HG03066 (cell line): Measurements from ENCODE around the gene TNS3.
A peak's percentile ranks its signal among the peaks of the same experiment; 100 is the strongest.

Experiments used
- ATAC-seq: cut with Tn5 transposase; IDR thresholded peaks from one replicate; pipeline ENCODE4 v1.9.1; 2021; ENCODE audit warnings: low read depth; ENCODE audit not compliant: unreplicated experiment

The TNS3 gene

DNA sequence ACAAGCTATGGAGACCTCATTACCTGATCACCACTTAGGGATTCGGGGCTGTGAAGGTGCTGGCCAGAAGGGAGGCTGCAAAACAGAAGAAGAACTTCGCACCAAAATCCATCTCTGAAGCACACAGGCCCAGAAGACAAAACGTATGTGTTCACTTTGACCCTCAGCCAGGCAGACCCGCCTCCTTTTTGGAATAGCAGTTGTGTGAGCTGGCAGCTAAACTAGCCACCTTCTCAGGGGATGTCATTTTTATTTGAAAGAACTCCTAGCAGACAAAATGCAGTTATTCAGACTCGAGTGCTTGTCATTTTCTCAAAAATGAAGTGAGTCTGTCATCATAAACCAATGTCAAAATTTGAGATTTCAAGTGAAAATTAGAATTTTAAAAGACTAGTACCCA, 71.7 kb downstream of the TNS3 start:
- no peak for ATAC-seq

DNA sequence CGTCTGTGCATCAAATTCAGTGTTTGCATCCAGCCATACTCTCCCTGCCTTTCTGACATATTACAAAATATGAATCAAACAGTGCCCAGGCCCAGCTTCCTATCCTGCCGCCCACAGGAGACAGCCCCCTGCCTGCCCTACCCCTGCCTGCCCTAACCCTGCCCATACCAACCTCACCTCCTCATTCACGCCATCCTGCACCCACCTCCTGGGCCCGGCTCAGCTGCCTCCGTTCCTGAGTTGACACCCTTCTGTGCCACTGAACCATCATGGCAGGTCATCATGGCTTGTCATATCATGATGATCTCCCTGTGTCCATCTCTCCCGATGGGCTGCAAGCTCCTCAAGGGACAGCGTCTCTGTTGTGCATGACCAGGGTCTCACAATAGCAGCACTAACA, 72.3 kb downstream of the TNS3 start:
- no peak for ATAC-seq

DNA sequence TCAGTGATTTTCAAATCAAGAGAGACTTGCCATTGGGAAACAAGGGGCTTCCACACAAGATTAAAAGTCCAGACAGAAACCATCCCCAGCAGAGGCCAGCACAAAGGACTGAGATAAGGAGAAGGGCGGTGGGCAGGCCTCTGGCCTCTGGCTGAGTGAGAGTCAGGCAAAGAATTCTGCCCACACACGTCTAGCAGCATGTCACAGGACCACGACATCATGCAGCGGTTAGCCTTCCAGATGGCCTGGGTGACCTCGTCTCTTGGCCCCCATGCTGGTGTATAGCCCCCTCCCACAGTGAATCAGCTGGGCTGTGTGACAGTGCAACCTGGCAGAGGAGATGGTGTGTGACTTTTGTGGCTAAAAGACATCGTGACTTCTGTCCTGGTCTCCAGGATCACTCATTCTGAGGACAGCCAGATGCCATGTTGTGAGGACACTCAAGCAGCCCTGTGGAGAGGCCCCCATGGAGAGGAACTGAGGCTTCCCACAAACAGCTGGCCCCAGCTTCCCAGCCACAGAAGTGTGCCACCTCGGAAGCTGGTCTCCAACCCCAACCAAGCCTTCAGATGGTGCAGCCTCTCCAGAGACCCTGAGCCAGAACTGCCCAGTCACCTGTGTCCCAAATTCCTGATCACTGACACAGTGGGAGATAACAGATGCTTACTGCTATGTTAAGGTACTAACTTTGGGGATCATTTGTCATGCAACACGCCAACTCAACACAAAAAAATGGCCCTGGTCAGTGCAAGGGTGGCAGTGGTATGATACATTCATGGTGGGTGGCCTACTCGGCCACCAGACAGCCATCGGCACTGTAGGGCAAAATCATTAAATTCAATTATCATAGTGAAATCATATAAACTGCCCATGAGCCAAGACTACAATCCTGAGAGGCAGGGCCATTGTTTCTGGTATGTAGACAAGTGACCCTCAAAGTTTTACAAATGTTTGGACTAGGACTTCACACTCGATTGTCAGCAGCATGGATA, 73.2 kb downstream of the TNS3 start:
- ATAC-seq = no peak

DNA sequence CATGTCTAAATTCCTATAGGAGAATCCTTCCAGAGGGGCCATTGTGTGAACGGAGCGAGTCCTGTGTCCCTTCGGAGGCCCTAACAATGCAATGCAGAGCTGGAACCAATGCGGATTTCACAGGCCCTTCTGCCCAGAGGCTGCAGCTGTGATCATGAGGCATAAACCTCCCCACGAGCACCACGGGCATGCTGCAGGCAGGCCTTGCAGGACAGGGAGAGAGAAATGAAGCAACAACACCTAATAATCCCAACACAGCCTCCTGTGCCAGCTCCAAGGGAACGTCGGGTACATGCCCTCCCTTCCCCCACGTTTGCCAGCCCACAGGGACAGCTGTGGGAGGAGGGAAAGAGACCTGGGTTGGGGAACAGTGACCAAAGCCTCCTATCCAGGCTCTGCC, 74.4 kb downstream of the TNS3 start:
- no peak for ATAC-seq

DNA sequence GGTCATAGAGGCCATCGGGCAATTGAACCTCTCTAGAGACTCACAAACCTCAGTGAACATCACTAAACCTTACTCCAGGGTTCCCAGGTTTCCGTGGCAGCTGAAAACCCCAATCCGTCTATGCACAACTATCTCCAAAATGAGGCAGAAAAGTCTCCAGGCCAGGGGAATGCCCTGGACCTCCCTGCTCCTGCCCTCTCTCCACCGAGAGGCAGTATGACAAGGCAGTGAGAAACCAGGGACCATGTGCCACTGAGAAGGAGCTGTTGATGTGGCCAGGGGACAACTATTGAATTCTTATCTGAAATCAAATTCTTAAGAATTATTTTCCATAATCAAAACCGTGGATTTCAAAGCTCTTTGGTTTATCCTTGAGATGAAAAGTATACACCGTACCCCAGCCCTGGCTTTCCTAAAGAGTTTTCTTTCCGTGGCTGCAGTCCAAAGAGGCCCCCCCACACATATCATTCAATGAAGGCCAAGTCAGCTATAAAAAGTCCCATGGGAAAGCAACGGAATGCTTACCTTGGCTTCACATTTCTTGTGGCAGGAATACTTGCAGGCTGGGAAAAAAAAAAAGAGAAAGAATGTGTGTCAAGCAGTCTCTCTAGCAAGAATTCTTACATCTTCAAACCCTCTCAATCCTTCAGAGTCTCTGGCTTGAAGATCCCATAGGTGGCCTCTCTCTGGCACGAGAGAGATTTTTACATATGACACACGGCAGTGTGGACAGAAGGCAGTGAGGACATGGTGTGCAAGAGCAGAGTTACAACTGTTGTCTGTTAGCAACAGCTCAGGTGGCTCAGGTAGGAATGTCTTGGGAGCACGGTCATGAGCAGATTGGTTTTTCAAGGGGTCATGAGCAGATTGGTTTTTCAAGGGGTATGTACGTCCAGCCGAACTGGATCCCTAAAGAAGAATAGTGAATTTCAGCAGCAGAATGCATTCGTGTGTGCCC, 75.2 kb downstream of the TNS3 start:
- ATAC-seq = no peak

DNA sequence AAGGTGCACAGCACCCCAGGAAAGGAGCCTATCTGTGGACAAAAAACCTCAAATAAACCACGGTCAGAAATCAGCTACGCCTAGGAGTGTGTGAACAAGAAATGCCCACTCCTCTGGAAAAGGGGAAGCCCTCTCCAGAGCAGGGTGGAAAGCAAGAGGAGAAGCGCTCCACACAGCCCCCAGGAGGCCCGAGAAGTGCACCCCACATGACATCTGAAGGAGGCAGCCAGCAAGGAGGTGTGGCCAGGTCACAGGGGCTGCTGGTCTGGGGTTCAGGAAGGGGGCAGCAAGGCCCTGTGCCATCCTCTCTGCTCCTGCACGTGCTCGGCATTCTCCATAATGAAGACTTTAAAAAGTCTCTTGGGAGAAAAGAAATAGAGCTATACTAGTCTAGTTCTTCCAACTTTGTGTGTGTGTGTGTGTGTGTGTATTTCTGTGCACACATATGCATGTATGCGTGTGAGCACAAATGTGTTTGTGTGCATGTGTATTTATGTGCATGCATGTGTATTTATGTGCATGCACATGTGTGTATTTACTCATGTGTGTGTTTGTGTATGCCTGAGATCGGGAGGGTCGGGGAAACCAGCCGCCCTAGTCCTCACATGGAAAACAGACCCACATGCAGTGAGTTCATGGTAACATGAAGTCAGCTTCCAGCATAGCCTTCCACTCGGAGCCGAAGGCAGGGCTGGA, 76.5 kb downstream of the TNS3 start:
- ATAC-seq = no peak

DNA sequence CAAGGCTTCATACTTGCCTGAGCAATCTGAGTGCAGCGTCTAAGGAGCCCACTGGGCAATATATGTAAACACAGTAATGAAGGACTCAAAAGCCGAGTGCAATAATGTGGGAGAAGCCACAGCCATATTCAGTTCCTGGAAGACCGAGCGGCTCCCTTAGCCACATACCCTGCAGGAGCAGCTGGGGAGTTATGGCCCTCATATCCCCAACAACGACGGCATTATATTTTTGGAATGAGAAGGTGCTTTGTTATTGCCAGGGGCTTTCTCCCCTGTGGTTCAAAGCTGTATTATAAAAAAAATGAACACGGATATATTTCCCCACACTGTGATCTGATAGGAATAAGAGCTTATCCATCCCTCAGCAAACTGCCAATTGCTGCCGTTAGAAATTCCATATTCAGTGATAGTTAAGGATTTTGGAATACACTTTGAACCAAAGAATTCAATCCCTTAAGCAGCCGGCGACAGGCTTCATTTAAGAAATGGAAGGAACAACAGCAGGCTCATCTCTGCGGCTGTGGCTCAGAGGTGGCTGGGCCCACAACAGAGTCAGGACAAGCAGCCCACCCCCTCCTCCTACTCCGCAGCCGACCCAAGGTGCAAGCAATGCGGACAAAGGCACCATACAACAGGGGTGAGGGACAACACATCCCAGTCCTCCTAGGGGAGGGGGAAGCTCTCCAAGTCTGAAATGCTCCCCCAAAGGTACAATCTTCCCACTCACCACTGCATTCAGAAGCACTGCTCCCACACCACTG, 77.2 kb downstream of the TNS3 start:
- no peak for ATAC-seq

DNA sequence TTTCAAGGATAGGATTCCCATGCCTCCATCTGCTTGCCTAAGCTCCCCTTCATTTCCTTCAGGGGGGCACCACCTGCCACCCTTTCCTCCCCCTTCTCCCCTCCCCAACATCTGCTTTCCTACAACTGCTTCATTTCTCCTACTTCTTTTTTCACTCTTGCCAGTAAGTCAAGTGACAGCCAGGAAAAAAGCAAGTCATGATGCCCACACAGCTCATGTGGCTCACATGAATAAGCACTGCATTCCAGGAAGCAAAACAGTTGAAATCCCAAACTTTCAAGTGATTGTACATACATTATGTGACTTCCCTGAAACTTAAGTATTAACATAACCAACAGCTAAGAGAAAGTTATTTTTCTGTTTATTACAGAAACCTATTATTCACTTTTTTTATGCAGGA, 78.6 kb downstream of the TNS3 start:
- ATAC-seq = no peak

DNA sequence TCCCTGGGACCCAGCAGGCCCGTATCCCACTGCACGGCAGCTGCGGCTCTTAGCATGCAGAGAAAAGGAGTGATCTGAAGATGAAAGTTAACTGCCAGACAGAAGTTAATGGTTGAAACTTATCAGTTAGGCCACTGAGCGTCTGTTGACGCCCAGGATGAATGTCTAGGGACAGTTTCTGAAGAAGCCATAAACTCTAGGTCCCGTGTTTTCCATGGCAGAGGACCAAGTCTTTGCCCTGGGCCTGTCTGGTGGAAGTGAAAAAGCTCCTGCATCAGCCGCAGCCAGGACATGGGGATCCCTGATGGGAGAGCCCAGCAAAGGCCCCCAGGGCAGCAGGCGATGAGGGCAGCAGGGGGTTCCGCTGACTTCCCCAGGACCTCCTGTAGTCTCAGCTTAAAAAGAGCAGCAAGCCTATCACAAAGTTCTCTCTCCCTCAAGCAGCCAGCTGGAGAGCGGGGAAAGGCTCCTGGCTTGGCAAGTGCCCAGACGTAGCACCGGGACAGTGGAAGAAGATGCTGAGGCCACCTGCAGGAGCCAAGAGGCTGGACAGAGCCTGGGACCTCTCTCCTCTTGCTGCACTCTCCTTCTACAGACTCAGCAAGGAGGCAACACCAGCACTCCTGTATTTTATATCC, 79.6 kb downstream of the TNS3 start:
- no peak for ATAC-seq

DNA sequence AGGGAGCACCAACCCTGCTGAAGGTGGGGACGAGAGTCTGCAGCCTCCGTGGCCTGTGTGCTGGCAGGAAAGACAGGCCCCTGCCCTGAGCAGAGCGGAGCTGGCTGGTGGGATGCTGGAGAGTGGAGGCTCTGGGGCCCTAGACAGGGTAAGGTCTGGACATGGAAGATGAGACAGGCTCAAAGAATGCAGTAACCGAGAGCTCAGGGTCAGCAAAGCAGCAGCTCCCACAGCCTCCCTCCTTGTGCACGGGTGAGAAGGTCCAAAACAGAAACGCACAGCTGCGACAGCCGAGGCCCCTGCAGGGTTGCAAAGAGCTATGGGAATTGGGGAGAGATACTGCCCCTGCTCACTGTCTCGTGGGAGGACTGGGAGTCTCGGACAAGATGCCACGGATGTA, 80.5 kb downstream of the TNS3 start:
- ATAC-seq = no peak

DNA sequence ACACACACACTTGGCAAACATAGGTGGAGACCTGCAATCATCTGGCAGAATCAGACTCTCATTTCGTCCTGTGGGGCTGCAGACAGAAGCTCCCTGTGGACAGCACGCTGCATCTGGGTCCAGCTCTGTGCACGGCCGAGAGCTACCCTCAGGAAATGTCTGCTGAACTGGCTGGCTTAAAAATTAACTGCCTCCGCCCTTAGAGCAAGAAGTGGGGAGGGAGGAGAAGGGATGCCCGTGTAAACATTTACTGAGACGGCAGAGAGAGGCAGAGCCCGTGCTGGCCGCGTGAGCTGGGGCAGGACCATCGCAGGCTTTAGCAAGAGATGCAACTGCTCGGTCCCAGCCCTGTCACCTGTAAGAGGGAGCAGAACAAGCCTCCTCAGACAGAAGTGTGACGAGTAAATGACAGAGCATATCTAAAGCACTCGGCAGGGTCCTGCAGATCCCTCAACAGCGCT, 81.8 kb downstream of the TNS3 start:
- ATAC-seq = no peak

DNA sequence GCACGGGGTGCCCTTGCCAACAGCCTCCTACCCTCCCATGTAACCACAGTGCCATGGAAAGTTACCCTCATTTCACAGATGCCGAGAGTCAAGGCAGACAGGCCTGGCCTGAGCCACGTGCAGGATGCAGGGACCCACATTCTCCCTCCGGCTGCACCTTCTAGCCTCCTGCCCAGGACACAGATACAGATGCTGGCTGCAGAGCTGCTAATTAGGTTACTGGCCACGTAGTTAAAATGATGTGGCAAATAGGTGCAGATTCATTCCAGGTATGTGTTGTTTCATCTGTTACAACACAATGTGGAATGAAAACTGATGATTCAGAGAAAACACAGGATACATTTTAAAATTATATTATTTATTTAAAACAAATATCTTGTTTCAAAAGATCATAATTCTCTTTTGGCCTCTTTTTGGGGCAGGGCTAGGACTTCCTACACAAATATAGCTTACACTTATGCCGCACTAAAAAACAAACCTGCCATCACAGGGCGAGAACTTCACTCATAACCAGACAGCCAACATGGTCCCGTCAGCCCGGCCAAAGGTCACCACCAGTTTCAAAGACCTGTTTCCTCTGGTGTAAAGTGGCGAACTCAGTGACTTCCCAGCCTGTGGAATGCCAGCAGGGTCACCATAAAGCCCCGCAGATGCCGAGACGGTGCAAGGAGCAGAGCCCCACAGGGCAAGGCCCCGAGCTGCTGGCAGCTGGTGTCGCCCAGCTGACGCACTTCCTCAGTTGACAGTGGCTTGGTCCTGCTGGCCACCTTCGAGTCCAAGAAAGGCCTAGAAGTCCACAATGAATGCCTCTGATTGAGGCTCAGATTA, 83.5 kb downstream of the TNS3 start:
- ATAC-seq = no peak

DNA sequence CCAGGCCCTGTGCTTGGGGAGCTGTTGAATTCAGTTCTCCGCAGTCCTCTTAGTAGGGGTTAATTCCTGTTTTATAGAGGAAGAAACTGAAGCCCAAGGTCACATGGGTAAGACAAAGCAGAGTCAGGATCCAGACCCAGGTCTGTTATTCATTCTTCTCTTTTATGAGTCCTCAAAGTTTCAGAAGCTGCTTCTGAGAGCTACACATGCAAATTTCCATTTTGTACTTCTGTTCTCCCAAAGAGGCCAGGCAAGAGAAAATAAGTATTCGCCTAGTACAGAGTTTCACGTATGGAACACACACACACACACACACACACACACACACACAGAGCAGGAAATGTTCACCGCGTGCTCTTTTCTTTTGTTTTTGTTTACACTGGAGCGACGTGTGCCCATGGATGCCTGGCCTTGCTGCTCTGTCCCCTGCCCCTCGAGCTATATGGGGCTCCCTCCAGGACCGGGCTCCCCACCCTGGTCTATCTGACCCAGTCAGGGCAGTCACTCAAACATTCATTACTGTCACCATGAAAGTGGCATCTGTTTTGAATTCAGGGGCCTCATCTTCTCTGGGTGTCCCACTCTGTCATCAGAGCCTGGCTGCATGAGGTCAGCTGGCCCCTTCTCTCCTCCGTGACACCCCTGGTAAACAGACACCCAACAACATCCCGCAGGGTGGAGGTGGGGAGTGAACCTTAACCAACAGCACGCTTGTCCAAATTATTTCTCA, 84.4 kb downstream of the TNS3 start:
- peak; percentile 90 for ATAC-seq

DNA sequence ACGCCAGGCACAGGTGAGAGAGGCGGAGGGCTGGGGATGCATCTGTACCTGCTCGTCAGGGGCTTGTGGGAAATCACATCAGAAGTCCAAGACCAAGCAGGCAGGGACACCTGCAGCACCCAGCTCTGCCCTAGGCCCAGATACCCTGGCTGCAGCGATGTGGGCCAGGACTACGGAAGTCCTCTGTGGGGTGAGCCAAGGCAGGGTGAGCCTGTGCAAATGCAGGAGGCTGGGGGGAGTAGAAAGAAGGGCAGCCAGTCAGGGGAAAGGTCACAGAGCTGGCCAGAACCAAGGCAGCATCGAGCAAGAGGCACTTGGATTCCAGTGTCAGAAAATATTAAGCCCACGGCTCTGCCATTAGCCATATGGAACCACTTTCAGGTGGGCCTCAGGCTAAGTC, 85.2 kb downstream of the TNS3 start:
- ATAC-seq = no peak

DNA sequence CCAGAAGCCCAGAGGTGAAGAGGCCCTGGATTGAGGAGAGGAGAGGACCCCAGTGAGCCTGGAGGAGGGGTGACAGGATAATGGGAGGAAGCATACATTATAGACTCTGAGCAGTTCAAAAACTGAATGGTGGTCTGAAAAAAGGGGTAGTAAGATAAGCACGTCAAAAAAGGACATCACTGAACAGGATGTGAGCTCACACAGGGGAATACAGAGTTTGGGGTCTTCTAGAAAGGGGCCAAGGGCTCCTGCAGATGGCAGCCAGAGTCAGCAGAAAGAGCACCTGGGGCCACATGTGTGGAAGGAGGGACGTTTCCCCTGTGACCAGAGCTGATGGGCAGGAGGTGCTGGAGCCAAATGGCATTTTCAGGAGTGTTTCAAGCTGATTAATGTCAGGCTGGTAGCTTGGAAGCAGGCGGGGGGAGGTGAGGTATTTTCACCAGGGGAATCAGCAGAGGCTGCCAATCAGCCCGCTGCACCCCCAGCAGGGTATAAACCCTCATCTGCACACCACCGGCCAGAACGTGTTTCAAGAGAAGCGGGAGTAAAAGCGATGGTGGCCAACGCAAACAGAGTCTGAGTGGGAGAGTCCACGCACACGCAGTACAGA, 85.8 kb downstream of the TNS3 start:
- no peak for ATAC-seq

DNA sequence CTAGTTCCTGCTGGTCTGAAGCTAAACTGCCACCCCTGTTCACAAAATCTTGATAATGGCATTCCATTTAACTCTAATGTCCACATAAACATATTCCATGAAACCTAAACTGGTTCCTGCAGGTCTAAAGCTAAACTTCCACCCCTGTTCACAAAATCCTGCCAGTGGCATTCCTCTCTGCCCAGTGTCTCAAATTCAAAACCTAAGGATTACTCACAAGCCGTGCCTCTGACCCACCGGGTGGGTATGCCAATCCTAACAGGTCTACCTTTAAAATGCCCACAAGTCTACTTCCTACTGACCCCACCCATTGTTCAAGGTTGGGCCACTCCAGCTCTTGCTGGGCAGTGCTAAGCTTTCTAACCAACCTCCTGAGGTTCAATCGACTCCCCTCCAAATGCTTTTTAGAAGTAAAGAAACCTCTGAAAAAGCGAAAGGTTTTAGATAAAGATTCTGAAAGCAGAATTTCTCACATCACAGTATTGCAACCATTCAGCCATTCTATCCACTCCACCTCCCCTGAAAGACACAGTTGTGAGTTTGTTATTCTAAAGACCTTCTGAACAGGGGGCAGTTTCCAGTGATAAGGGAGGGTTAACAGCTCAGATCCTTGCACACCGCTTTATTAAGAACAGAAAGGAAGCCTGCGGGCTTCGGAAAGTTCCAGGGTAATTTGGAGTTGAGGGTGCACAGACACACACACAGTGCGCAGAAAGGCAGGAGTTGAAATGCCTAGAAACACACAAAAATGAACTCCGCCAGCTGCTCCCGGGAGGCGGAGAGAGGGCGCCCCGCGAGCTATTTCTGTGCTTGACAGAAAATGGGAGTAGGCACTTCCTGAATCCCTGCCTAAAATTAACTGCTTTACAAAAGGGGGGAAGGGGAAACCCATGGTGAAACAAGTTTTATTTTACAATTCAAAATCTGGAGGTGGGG, 87.7 kb downstream of the TNS3 start:
- no peak for ATAC-seq
